Measurements from ENCODE around the gene ABLIM3. TPM values are rescaled to one million over a fixed set of nuclear protein-coding genes. Genes with fewer than 3 reads are reported as not detected.
A peak's percentile ranks its signal among the peaks of the same experiment; 100 is the strongest.

Gene ABLIM3
- total RNA-seq, 1 donor: 32.8 TPM

DNA sequence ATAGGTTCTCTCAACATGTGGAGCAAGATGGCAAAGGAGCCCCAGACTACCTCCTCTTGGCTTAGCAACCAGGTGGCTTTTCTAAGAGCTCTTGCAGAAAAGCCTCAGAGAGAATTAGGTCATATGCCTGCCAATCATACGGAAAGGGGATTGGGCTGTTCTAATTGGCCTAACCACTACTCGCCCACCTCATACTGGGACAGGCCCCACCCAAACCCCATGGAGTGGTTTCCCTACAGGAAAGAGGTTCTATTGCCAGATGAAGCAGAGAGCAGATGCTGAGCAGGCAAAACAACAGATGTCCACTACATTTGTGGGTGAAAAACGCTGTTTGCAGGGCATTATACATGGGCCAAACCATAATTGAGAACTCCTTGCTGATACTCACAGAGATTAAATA is 29.0 kb downstream of the ABLIM3 start:
- DNase-seq (ENCODE audit: low read depth): no peak
- H3K4me3 ChIP-seq (ENCODE audit: low read depth, low read length): no peak overlapping the region
- TF ChIP-seq, protein P1, sequence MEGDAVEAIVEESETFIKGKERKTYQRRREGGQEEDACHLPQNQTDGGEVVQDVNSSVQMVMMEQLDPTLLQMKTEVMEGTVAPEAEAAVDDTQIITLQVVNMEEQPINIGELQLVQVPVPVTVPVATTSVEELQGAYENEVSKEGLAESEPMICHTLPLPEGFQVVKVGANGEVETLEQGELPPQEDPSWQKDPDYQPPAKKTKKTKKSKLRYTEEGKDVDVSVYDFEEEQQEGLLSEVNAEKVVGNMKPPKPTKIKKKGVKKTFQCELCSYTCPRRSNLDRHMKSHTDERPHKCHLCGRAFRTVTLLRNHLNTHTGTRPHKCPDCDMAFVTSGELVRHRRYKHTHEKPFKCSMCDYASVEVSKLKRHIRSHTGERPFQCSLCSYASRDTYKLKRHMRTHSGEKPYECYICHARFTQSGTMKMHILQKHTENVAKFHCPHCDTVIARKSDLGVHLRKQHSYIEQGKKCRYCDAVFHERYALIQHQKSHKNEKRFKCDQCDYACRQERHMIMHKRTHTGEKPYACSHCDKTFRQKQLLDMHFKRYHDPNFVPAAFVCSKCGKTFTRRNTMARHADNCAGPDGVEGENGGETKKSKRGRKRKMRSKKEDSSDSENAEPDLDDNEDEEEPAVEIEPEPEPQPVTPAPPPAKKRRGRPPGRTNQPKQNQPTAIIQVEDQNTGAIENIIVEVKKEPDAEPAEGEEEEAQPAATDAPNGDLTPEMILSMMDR (IDR thresholded peaks at IDR 0.05; ENCODE audit: insufficient read depth, low read depth, low read length): no peak

DNA sequence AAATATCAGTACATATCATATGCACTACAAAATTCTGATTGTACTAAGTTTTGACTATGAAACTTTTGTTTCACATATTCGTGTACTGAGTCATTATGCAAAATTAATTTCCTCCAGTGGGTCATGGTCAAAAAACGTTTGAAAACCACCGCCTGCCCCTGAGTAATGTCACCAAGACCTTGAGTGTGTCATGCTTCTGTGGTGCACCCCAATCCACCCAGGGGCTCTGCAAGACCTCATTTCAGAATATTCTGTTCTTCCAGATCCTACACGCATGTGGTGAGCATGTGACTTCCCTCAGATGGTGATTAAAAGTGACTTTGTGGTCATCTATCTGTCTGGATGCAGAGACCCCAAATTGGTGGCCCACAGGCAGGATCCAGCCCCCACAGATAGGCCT is 31.0 kb downstream of the ABLIM3 start:
- H3K4me3 ChIP-seq (ENCODE audit: low read depth, low read length): no peak overlapping the region
- TF ChIP-seq, protein P1 (IDR thresholded peaks at IDR 0.05; ENCODE audit: insufficient read depth, low read depth, low read length): no peak
- peak; percentile 69 for DNase-seq (ENCODE audit: low read depth)

DNA sequence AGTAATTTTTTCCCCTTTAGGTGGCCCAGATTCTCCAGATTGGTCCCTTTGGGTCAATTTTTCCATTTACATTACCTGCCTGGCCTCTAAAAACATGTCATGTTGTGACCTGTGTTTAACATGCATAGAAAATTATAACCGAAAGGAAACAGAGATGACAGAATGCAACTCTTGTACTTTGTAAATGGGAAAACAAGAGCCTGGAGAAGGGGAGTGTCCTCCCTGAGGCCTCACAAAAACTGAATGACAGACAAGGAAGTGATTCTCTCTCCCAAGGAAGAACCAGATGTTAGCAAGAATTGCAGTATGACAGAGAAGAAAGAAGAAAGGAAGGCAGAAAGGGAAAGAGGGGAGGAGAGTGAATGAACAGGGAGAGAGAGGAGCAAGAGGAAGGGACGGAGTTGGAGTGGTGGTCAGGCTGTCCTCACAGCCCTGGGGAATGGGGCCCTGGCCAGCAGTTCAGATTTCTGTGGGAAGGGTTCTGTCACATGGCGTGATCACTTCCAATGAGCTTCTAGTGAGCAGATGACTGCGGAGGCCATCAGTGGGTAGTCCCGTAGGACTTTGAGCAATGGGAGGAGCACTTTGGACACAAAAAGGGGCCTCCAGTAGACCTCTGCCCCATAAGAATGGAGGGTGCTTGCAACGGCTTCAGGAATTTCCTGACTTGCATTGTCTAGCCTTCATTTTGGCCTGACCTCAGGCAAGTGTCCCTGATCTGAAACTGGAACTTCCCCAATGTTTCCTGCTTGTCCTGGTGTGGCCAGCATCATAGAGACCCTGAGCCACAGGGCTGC is 31.6 kb downstream of the ABLIM3 start:
- TF ChIP-seq, protein P1 (IDR thresholded peaks at IDR 0.05; ENCODE audit: insufficient read depth, low read depth, low read length): no peak
- no peak overlapping the region for H3K4me3 ChIP-seq (ENCODE audit: low read depth, low read length)
- peak; percentile 47 for DNase-seq (ENCODE audit: low read depth)

DNA sequence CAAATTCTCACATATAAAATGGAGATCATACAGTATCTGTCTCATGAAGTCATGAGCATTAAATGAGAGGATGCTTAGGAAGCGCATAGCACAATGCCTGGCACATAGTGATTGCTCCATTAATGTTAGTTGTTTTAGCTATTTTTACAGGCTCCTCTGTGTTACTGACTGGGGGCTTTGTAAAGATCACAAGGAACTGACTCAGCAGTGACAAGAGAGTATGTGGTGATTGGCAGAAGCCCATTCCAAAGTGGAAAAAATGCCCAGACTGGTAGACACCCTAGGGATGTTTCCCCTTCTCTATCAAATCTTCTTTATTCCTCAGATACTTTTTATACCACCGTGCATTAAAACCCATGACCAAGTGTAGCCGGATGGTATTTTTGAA is 33.5 kb downstream of the ABLIM3 start:
- no peak for DNase-seq (ENCODE audit: low read depth)
- TF ChIP-seq, protein P1 (IDR thresholded peaks at IDR 0.05; ENCODE audit: insufficient read depth, low read depth, low read length): no peak
- H3K4me3 ChIP-seq (ENCODE audit: low read depth, low read length): no peak overlapping the region

DNA sequence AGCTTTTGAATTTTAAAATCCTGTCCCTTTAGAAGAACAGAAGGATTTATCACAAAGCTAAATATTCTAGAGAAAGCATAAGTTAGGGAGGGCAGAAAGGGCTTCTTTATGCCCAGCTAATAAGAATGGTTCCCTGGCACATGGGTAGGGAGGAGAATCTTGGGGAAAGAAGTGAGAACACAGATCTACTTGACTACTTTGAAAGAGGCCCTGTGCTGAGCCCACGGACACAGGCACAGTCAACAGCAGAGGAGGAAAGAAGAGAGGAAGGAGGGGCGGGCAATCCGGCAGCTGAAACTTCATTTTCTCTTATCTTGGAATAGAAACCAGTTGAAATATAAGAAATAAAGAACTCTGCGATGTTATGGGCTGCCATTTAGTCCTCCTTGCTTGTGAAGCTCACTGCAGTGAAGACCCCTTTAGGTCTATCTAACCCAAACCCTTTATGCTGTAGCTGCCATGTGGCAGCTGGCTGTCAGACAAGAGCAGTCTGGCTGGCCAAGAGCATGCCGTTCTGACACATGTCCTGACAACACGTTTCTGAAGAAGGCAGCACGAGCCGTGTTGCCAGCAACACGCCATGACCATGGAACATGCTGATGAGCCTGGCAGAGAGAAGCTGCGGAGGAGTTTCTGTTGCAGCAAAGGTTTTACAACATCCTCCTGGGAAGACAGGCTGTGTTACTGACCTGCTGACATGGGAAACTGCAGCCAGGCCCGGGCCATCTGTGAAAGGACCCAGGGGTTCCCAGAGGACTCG is 34.2 kb downstream of the ABLIM3 start:
- TF ChIP-seq, protein P1 (IDR thresholded peaks at IDR 0.05; ENCODE audit: insufficient read depth, low read depth, low read length): no peak
- peak; percentile 53 for DNase-seq (ENCODE audit: low read depth)
- H3K4me3 ChIP-seq (ENCODE audit: low read depth, low read length): no peak overlapping the region

DNA sequence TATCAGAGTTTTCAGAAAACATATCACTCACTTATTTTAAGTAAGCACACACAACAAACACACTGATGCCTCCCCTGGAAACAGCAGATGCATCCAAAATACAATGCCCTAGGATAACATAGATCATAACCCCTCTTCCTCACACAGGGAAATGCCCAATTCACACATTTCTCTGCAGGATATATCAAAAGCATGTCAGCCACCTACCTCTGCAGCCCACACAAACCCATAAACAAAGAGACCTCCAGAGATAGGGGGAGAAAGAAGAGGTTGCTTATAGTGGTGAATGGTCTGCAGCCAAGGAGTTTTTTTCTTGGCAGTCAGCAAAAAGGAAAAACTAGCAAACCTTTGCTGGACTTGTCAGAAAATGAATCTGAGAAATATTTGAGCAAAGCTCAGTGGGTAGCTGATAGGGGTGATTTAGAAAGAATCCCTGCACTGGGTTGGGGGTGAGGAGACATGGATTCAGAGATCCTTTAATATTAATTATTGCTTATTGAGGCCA is 36.1 kb downstream of the ABLIM3 start:
- H3K4me3 ChIP-seq (ENCODE audit: low read depth, low read length): no peak overlapping the region
- no peak for DNase-seq (ENCODE audit: low read depth)
- TF ChIP-seq, protein P1 (IDR thresholded peaks at IDR 0.05; ENCODE audit: insufficient read depth, low read depth, low read length): no peak

Data from fibroblast of villous mesenchyme (primary cell).